Measurements from ENCODE around the gene THBS4.

Gene THBS4

DNA sequence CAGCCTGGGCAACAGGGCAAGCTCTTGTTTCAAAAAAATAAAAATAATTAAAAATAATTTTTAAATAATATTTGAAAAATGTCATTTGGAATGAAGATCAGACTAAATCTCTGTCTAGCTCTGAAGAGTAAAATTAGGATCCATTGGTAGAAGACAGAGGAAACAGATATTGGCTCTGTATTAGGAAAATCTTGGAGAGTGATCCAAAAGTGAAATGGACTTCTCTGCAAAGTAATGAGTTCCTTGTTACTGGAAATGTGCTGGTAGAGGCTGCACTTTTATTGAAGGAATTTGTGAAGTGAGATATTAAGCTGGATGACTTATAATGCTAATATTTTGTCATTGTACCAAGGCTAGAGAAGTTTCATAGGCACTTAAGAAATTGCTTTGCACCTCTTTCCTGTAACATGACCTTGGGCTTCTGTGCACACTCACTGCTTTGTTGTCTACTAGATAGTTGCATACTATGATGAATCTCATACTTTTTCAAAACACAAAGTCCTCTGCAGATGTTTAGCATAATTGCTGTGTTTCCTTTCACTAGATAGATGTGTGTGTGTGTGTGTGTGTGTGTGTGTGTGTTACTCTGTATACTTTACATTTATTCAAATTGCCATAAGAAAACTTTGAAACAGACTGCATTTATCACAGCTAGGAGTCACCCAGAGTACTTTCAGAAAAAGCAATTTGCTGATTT is 13.1 kb downstream of the THBS4 start:
- DNase-seq, result no peak

DNA sequence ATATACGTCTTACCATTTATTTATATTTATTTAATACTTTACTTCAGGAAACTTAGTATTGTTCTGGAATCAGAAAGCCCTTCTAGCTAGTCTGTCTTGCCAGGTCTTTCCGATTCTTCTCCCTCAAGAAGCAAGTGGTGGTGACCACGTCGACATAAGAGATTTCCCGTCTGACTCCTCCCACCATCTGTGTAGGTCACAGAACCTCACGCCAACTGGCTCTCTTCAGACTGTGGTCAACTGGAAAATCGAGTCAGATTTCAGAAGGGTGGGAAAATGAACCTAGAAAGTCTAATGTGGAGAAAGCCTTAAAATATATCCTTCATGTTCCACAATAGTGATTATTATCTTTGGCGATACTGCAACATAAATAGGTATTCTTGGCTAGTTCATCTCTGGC is 17.3 kb downstream of the THBS4 start:
- DNase-seq, result no peak

DNA sequence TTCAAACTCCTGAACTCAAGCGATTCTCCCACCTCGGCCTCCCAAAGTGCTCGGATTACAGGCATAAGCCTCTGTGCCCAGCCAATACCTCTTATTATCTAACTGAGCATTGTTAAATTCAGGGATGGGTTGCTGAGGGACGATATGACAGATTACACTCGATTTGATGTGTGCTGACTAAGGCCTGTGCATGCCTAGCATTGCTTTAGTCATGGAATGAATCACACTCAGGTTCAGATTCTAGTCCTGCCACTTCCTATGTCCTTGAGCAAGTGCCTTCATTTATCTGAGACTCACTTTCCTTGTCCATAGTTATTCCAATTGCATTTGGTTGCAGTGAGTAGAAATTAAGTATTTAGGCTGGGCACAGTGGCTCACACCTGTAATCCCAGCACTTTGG is 19.5 kb downstream of the THBS4 start:
- DNase-seq, result no peak

DNA sequence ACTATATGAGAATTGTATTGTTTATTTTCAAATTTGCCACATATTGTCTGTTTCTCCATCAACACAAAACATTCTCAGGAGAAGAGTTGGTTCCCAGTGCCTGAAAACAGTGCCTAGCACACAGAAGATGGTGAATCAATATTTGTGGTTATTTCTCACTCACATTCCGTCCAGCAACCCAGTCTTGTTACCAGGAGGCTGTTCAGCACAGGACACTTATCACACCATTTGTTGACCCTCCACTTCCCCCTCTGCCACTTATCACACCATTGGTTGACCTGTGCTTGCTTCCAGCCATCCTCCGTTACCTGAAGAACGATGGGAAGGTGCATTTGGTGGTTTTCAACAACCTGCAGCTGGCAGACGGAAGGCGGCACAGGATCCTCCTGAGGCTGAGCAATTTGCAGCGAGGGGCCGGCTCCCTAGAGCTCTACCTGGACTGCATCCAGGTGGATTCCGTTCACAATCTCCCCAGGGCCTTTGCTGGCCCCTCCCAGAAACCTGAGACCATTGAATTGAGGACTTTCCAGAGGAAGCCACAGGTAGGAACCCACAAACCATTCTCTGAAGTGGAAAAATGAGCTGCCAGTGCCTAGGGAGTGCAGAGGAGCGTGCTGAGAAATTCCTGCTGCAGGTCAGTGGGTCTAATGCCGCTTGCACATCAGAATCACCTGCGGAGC is 20.5 kb downstream of the THBS4 start:
- DNase-seq, result no peak

DNA sequence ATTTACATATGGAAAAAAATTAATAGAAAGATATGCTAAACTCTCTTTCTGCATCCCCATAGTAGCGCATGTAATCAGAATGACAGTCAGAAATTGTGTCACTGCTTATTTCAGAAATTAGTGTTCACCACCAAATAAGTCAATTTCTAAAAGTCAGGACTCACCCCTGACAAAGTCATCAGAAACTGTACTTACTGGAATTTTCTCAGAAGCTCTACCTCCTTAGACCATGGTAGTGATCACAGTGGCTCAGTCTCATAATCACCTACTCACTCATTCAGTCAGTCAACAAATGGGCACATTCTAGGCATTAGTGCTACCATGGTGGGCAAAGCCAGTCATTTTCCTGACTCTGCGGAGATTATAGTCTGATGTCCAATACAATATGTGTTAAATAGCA is 22.0 kb downstream of the THBS4 start:
- DNase-seq, result no peak

DNA sequence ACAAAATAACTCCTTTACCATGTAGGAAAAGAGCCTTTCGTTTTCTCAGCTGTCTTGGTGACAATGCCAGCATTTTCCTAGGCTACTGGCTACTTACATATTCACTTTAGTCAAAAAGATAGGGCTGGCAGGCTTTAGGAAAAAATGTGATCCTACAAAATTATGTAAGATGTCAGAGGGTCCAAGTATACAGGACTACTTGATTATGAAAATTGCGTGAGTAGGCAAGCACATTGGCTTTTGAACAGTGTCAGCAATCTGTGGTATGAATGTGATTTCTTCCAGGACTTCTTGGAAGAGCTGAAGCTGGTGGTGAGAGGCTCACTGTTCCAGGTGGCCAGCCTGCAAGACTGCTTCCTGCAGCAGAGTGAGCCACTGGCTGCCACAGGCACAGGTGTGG is 22.8 kb downstream of the THBS4 start:
- DNase-seq, result no peak

DNA sequence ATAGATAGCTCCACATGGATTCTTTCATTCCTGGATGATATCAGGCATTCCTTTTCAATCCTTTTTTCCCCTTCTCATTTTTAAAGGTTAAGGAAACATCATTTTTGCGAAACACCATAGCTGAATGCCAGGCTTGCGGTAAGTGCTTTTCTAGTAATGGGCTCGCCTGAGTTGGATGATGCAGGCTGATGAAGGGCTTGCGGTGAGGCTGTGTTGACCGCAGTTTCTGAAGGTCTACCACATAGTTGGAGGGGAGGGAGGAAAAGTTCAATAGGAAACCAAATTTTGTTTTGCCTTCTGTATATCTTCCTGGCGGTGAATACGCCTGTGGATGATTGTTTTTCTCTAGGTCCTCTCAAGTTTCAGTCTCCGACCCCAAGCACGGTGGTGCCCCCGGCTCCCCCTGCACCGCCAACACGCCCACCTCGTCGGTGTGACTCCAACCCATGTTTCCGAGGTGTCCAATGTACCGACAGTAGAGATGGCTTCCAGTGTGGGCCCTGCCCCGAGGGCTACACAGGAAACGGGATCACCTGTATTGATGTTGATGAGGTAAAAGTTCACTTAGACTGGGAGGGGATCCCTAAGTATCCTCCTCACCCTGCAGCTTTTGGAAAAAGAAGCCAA is 24.3 kb downstream of the THBS4 start:
- DNase-seq, result no peak

DNA sequence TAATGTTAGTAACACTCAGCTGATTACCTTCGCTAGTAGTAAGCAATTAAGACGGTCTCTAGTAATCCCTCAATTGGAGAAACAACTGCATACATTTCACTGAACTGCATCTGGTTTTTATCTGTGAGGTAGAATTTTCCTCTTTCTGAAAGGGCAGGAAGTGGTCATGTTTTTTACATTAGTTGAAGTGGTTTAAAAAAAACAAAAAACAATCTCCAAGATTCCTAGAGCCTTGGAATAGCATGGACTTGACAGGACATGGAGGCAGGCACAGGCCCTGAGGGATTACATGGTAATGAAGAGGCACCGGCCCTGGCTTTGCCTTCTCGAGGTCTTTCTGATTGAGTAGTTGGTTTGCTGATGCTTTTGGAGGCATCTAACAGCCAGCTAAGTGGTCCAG is 25.8 kb downstream of the THBS4 start:
- no peak for DNase-seq

DNA sequence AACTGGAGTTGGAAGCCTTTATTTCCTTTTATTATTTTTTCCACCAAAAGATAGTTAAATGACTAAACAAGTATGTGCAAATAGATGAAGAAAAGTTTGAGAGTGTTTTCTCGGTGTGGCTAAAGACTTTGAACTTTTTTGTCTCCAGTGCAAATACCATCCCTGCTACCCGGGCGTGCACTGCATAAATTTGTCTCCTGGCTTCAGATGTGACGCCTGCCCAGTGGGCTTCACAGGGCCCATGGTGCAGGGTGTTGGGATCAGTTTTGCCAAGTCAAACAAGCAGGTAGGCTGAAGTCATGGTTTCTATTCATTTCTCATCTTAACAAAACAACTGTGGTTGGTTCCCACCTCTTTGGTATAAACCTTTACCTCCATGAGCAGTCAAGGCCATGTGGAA is 26.4 kb downstream of the THBS4 start:
- DNase-seq, result no peak

DNA sequence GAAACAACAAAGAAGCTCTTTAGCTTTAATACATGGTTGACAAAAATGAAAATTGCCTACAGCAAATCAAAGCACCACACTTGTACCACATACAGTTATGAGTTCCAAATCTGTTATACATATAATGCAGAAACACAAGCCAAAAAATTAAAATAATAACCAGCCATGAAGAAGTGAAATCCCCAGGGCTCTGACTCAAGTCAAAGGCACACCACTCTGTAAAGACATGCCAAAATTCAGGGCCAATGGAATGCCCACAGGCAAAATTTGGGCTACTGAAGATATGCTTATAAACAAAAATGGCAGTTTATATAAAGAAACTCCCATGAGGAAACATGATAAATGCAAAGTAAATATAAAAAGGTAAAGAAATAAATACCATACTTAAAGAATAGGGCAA is 29.0 kb downstream of the THBS4 start:
- DNase-seq, result no peak

DNA sequence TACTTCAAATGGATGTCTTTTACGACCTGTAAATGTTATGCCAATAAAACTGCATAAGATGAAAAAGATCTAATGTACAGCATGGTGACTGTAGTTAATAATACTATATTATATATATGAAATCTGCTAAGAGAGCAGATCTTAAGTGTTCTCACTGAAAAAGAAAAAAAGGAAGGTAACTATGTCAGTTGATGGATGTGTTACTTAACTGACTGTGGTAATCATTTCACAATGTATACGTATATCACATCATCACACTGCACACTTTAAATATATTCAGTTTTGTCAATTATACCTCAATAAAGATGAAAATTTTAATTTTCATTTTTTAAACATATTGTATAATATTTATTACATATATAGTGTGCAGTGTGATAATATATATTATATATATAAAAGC is 31.9 kb downstream of the THBS4 start:
- no peak for DNase-seq

DNA sequence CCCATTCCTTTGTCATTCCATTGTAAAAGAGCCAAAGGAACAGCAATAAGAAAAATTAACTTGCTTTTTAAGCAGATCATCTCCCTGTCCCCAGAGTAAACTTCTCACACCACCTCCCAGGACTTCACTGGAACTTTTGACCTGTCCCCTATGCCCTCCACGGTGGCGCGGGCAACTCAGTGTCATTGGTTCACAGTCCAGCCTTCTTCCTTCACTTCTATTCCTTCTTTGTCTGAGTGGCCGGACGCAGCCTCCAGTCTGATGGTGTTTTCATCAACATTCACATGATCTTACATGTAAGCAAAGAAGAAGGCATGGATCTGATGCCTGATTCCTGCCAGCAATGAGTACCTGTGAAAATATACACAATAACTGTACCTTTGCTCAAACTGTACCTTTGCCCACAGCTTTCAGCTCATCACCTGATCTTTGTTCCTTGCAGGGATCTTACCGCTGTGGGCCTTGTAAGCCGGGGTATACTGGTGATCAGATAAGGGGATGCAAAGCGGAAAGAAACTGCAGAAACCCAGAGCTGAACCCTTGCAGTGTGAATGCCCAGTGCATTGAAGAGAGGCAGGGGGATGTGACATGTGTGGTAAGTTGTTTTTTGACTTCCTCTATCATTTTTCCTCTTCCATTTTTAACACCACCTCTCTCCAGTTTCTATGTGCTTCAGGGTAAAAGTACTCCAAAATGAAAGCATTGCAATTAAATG is 32.5 kb downstream of the THBS4 start:
- no peak for DNase-seq

DNA sequence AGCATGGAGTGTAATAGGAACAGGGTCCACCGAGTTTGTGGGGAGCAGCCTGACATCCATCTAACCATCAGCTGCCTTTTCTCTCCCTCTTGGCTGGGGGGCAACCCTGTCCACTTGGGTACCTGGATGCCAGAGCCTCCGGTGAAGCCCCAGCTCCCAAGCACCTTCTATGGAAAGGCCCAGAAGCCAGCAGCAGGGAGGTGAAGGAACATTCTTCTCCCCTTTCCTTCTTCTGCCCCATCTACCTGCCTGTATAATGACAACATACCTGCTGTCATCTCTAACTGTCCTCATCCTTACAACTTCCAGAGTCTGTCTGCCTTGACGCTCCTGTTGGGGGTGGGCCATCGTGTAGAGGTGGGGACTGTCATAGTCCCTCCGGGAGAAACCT is 33.1 kb downstream of the THBS4 start:
- DNase-seq, result no peak

DNA sequence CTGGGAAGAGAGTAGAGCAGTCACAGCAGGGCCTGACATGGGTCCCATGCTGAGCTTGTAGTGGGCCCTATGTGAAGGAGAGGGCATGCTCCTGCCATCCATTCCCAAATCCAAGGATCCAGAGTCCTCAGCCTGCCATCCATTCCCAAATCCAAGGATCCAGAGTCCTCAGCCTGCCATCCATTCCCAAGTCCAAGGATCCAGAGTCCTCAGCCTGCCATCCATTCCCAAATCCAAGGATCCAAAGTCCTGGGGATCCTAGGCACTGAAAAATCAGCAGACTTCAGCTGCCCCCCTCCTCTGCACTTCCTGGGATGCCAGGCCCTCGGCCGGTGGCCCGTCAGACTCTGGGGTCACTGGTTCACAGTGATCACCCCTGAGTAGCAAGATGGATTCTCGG is 33.6 kb downstream of the THBS4 start:
- no peak for DNase-seq

DNA sequence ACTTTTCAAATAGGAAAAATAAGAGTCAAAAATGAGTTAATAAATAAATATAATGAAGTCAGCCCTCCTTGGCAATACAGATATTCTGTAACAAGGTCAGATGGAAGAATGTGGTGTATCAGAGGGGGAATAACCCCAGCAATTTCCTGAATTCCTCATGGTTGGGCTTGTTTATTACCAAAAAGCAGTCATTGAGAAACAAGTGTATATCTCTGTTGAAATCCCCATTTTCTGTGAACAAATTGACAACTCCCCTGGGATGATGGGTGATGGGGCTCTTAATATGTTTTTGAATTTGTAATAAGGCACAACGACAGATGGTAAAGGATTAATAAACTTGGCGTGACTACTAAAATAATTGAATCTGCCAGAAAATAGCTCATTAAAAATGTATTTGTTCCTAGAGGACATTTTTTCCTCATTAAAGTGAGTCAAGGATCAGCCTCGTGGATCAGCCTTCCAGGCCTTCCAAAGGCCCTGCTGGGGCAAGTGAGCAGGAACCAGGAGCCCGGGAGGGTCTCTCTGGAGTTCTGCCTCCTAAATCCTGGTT is 34.2 kb downstream of the THBS4 start:
- DNase-seq, result no peak

DNA sequence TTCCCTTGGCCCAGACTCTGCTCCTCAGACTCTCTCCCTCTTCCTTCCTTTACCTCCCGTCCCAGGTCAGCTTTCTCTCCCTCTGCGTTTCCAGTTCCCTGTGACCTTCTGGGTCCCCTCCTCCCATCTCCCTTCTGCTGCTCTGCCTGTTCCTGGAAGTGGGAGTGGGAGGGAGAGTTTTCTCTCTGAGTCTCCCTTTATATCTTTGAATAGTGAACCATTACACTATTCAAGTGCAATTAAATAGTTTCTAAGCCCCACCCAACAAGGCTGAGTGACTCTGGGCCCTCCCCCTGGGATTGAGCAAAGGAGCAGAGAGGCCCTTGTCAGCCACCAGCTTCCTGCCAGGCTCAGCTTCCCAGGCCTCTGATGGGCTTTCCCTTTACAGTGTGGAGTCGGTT is 34.8 kb downstream of the THBS4 start:
- DNase-seq, result no peak

DNA sequence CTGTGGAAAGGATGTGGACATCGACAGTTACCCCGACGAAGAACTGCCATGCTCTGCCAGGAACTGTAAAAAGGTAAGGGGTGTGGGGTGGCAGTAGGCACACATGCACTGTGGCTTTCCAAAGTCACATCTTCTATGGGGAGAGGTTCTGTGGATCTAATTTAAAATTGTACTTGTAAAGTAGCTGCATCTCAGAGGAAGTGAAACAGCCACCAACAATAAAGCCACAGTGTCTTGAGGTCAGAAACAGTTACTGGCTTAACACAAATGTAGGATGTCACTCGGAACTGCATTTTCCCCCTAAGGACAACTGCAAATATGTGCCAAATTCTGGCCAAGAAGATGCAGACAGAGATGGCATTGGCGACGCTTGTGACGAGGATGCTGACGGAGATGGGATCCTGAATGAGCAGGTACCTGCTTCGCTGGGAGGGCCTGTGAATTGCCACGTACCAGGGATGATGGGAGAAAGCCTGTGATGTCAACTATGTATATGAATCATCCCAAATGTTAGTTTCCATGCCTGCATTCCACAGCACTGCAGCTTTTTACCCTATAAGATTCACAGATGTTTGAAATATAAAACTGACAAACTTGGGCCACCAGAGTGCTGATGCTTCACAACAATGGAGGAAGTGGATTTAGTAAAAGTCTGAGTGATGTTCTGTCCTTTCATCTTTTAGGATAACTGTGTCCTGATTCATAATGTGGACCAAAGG is 35.3 kb downstream of the THBS4 start:
- no peak for DNase-seq

DNA sequence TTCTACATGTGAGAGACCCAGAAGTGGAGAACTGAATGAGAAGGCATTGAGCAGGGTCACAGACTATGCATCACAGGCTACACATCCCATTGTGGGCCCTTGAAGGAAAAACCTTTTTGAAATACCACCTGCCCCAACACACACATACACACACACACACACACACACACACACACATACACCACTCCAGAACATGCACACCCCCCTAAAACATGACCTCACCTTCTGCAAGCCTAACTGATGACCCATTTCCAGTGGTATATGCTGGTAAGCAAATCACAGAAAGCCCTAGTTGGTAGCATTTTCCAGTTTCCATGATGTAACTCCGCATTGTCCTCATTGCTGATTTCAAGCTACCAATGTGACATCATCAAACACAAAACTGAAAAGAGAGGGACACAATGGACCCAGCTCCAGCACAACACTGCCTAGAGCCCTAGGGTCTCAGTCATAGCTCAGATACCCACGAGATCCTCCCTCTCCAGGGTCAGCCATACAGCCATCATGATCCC is 36.4 kb downstream of the THBS4 start:
- DNase-seq, result no peak

DNA sequence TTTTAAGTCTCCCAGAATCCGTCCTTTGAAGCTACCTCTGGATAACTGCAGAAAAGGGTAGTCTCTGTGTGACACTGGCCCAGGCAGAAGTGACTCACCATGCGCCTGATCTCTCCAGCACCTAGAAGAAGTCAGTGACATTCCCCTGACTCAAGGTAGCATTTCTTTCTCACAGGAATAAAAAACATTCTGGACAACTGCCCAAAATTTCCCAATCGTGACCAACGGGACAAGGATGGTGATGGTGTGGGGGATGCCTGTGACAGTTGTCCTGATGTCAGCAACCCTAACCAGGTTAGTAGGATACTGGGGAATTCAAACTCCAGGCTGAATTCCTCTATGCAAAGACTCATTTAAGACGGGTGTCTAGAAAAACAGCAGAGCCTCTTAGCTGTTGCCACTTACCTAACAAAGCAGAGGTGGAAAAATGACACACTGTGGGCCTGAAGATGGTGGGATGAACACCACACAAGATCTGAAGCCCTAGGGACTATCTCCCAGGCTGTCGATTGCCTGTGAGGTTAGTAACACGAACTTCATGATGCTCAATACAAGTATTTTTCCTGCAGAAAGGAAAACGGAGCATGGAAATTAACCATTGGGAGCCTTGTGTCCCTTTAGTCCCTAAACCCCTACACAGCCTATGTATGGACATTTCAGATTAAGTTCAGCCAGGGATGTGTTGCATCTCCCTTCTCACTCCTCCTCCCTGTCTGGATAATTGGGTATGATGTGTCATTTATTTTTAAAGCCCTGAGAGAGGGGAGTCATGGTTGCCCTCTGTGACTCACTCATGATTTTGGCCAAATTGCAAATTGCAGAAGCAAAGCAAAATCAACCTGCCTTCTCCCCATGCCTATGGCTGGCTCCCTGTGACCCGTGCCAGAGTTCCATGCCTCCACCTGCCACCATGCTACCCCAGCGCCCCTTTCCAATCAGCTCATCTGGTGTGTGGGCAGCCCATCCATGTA is 37.2 kb downstream of the THBS4 start:
- DNase-seq, result no peak

DNA sequence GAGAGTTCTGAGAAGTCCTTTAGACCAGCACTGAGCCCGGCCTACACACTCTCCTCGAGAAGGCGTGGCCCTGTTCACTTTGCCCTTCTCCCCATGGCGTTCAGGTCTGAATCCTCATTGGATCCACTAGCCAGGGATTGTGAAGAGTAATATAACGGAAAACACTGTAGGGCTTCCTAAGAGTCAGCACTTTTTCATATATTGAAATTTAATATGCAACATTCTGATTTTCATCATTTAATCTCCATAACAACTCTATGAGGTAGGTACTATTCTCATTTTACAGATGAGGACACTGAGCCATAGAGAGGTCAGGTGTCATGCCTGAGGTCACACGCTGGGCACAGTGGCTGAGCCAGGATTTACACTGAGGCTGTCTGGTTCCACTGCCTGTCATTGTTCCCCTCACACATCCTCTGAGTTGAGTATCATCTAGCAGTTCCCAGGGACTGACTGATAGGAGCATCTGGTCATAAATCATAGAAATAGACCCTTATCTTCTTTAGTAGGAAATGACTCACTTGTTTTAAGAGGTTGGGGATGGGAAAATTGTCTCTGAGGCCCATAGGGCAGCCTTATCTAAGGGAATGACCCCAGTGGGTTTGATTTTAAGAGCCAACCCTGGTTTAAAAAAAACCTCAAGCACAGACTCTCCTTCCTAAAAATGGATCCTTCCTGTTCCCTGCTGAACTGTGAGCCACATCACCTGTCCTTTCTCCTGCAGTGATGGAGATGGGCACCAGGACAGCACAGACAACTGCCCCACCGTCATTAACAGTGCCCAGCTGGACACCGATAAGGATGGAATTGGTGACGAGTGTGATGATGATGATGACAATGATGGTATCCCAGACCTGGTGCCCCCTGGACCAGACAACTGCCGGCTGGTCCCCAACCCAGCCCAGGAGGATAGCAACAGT is 41.2 kb downstream of the THBS4 start:
- no peak for DNase-seq

All from NK-92 treated with Interleukin-12 subunit alpha and Interleukin-12 subunit beta, amount 100 ng/mL, for 24 hours (cell line).